Nephron progenitor cell (in vitro differentiated cells): ENCODE measurements around the gene JADE2.

Experiments
- DNase-seq: peaks from one replicate; pipeline ENCODE4 v3.0.0; 2021
- H3K27ac Mint-ChIP-seq: 2 replicates; pipeline ENCODE4 v1.8.0; 2021; ENCODE audit warnings: mild to moderate bottlenecking, moderate library complexity, mixed read lengths
- H3K27me3 Mint-ChIP-seq: 2 replicates; pipeline ENCODE4 v1.8.0; 2021; ENCODE audit warnings: mild to moderate bottlenecking, low read depth, mixed read lengths; ENCODE audit not compliant: poor library complexity
- H3K36me3 Mint-ChIP-seq: 2 replicates; pipeline ENCODE4 v1.8.0; 2021; ENCODE audit warnings: low read depth, mixed read lengths
- H3K4me1 Mint-ChIP-seq: 2 replicates; pipeline ENCODE4 v1.8.0; 2021; ENCODE audit warnings: mixed read lengths
- H3K4me3 Mint-ChIP-seq: 2 replicates; pipeline ENCODE4 v1.8.0; 2021; ENCODE audit warnings: mild to moderate bottlenecking, moderate library complexity, mixed read lengths
- H3K9me3 Mint-ChIP-seq: 2 replicates; pipeline ENCODE4 v1.8.0; 2021; ENCODE audit warnings: mild to moderate bottlenecking, moderate library complexity, mixed read lengths
- TF ChIP-seq, protein P1 (sequence below): fragments of 200-600 bp; sonication (generic); IDR thresholded peaks from 2 replicates; pipeline ENCODE4 v1.5.0; 2021; ENCODE audit warnings: antibody characterized with exemption

Gene JADE2

DNA sequence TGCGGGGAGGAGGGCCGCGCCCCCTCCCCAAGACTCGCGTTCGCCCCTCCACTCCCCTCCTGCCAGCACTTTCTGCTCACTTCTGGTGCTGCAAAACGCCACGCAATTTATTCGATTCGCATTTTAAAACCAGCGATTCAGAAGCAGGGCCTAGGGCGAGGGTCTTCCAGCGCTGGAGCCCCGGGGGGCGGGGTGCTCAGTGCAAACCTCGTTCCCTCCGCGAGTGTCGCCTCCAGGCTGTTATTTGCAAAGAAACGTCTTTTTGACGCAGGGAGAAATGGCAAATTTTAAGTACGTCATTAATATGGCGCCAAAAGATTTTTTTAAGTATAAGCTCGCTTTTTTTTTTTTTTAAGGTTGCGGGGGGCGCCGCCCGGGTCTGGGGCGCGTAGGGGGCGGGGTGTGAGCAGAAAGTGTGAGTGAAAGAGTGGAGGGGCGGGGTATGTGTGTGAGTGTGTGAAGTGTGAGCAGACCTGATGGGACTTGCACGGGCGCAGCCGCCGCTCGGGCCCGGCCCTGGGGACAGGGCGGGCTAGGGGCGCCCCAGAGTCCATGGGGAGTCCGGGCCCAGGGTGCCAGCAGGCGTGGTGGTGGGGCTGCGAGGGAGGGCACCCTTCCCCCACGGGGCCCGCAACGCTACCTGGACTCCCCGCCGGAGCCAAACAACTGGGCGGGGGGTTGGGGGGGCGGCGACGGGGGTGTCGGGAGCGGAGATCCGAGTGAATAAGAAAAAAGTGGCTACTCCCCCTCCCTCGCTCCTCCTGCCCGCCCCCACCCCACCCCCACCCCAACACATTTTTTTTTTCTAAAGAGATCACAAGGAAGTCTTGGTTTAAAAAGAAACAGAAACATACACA lies at the start of gene JADE2:
JADE2 (plus strand) TSS at position 845 of the 857 bp plus-strand sequence. CDS start 10,188 bp downstream, outside the sequence.
- Mint-ChIP-seq H3K4me1 (peaks cover 27% of the 10 kb centered on the region), H3K27me3 (peaks cover 58% of the 10 kb centered on the region), H3K36me3 (no peaks in the 10 kb centered on the region), H3K27ac (no peak within 1 kb of the TSS), H3K9me3 (no peaks in the 10 kb centered on the region), H3K4me3 (peak within 1 kb of the TSS; percentile 90)
- DNase-seq, result peak; percentile 40
- TF ChIP-seq, protein P1, sequence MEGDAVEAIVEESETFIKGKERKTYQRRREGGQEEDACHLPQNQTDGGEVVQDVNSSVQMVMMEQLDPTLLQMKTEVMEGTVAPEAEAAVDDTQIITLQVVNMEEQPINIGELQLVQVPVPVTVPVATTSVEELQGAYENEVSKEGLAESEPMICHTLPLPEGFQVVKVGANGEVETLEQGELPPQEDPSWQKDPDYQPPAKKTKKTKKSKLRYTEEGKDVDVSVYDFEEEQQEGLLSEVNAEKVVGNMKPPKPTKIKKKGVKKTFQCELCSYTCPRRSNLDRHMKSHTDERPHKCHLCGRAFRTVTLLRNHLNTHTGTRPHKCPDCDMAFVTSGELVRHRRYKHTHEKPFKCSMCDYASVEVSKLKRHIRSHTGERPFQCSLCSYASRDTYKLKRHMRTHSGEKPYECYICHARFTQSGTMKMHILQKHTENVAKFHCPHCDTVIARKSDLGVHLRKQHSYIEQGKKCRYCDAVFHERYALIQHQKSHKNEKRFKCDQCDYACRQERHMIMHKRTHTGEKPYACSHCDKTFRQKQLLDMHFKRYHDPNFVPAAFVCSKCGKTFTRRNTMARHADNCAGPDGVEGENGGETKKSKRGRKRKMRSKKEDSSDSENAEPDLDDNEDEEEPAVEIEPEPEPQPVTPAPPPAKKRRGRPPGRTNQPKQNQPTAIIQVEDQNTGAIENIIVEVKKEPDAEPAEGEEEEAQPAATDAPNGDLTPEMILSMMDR, result no peak

DNA sequence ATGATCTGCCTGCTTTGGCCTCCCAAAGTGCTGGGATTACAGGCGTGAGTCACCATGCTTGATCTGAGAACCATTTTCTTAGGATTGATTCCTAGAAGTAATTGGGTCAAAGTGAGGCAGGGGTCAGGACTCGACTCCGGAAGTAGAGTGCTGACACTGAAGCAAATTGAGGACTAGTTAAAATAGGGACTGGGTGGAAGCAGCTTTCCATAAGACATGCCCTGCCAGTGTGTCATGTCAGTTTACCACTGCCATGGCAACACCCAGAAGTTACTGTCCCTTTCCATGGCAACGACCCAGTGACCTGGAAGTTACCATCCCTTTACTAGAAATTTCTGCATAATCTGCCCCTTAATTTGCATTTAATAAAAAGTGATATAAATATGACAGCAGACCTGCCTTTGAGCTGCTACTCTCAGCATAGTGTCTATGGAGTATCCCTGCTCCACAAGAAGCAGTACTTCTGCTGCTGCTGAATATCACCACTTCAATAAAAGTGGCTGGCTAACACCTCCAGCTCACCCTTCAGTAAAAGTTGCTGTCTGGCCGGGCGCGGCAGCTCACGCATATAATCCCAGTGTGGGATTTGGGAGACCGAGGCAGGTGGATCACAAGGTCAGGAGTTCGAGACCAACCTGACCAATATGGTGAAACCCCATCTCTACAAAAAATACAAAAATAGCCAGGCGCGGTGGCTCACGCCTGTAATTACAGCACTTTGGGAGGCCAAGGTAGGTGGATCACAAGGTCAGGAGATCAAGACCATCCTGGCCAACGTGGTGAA lies 47.8 kb upstream of the JADE2 start:
- Mint-ChIP-seq H3K27me3 (no peaks in the 10 kb centered on the region), H3K4me3 (no peak overlapping the region), H3K4me1 (no peaks in the 10 kb centered on the region), H3K27ac (no peak overlapping the region), H3K9me3 (peaks cover 18% of the 10 kb centered on the region), H3K36me3 (no peaks in the 10 kb centered on the region)
- TF ChIP-seq, protein P1, result no peak
- no peak for DNase-seq

DNA sequence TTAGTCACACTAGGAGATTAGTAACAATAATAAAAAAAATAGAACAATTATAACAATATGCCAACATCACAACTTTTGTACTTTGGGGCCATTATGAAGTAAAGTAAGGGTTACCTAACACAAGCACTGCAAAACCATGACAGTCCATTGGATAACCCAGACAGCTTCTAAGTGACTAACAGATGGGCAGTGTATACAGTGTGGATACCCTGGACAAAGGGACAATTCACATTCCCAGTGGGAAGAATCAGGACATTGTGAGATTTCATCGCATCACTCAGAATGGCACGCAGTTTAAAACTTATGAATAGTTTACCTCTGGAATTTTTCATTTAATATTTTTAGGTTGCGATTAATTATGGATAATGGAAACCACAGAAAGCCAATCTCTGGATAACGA lies 45.6 kb upstream of the JADE2 start:
- Mint-ChIP-seq H3K27me3 (no peaks in the 10 kb centered on the region), H3K36me3 (no peaks in the 10 kb centered on the region), H3K9me3 (peaks cover 7% of the 10 kb centered on the region), H3K27ac (no peak overlapping the region), H3K4me3 (no peak overlapping the region), H3K4me1 (no peaks in the 10 kb centered on the region)
- no peak for DNase-seq
- TF ChIP-seq, protein P1, result no peak

DNA sequence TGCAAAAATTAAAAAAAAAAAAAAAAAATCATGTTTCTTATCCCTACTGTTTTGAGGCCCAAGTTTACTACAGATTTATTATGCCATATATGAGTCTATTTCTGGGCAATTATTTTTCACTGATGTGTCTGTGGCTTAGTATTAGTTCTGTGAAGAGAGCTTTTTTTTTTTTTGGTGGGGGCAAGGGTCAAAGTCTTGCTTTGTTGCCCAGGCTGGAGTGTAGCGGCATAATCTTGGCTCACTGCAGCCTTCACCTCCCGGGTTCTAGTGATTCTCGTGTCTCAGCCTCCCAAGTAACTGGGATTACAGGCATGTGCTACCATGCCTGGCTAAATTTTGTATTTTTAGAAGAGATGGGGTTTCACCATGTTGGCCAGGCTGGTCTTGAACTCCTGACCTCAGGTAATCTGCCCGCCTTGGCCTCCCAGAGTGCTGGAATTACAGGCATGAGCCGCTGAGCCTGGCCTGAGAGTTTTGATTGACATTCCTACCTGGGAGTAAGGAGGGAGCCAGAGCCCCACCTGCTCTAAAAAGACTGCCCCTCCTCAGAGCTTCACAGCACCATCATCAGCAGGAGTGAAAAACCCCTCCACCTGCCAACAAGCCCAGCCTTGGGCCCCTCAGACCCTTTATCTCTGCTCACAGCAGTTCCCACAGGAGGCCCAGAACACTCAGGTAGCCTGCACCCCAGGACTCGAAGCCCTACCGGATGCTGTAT lies 36.1 kb upstream of the JADE2 start:
- TF ChIP-seq, protein P1, result no peak
- no peak overlapping the region for H3K4me3 Mint-ChIP-seq
- H3K36me3 Mint-ChIP-seq, result no peaks in the 10 kb centered on the region
- no peak overlapping the region for H3K27ac Mint-ChIP-seq
- DNase-seq, result no peak
- peaks cover 10% of the 10 kb centered on the region for H3K9me3 Mint-ChIP-seq
- H3K27me3 Mint-ChIP-seq, result peaks cover 5% of the 10 kb centered on the region
- no peaks in the 10 kb centered on the region for H3K4me1 Mint-ChIP-seq

DNA sequence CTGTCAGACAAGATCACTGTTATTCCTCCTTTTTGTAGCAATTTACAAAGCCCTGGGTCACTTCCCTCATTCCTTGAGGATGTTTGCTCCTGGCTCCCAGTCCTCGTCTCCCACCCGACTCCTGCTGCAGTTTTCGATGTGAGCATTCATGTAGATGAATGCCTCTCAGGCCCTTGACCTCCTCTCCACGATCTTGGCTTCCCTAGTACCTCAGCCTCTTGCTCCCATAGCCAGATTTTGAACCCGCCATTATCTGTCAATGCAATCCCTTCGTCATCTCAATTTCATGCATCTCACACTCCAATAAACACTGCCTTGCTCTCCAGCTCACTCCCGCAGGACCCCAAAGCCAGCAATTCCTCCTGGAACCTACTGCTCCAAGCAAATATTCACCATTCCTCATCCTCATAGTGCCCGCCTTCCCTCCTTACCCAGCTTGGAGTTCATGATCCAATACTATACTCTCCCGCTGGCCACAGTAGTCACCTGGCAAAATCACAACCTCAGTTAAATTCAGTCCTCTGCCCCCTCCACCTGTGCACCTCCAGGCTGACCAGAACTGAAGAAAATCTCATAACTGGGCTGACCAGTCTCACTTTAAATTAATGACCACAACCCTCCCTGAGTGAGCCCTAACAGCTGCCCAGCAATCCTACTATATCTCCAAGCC lies 35.1 kb upstream of the JADE2 start:
- Mint-ChIP-seq H3K27me3 (peaks cover 5% of the 10 kb centered on the region), H3K9me3 (peaks cover 4% of the 10 kb centered on the region), H3K27ac (no peak overlapping the region), H3K4me3 (no peak overlapping the region), H3K36me3 (no peaks in the 10 kb centered on the region), H3K4me1 (no peaks in the 10 kb centered on the region)
- TF ChIP-seq, protein P1, result no peak
- DNase-seq, result no peak
